Activated CD8-positive, alpha-beta T cell treated with anti-CD3 and anti-CD28 coated beads, Interleukin-2, amount 10 ng/mL, durations not matched to agents 7 days and 5 days (primary cell): ENCODE measurements around the gene TBKBP1. TPM values are rescaled to one million over a fixed set of nuclear protein-coding genes. Genes with fewer than 3 reads are reported as not detected.

Source experiments
- ATAC-seq: fragments of 150-1000 bp; cut with Tn5 transposase; one replicate; pipeline ENCODE4 v1.10.0; 2021; ENCODE audit warnings: moderate library complexity
- CTCF ChIA-PET: fragments of 350-600 bp; sonication (Branson Sonifier 250); formaldehyde crosslinking; loops from one replicate; lab custom pipeline; 2021; ENCODE audit warnings: antibody characterized with exemption; lab: Charles Lee
- POLR2A ChIA-PET: fragments of 350-600 bp; sonication (Branson Sonifier 250); formaldehyde crosslinking; loops from one replicate; lab custom pipeline; 2021; ENCODE audit warnings: antibody characterized with exemption; lab: Charles Lee
- DNase-seq: peaks from one replicate; pipeline ENCODE4 v3.0.0-alpha.2; 2020
- H3K27ac Mint-ChIP-seq: one replicate; pipeline ENCODE4 v1.8.0; 2021; ENCODE audit warnings: mild to moderate bottlenecking, mixed read lengths
- H3K27me3 Mint-ChIP-seq: one replicate; pipeline ENCODE4 v1.8.0; 2021; ENCODE audit warnings: low read depth, mixed read lengths
- H3K36me3 Mint-ChIP-seq: one replicate; pipeline ENCODE4 v1.8.0; 2021; ENCODE audit warnings: low read depth, mixed read lengths
- H3K4me1 Mint-ChIP-seq: one replicate; pipeline ENCODE4 v1.8.0; 2021; ENCODE audit warnings: low read depth, mixed read lengths
- H3K4me3 Mint-ChIP-seq: one replicate; pipeline ENCODE4 v1.8.0; 2021; ENCODE audit warnings: mild to moderate bottlenecking, mixed read lengths
- H3K9me3 Mint-ChIP-seq: one replicate; pipeline ENCODE4 v1.8.0; 2022; ENCODE audit warnings: mixed read lengths; ENCODE audit not compliant: insufficient read depth
- total RNA-seq, 2 experiments: library from RNA; stranded (reverse); gene quantifications; one replicate each; pipeline ENCODE4 v1.2.3, GENCODE V29; 2021

TBKBP1 gene
- total RNA-seq, 2 experiments from 2014 or later: 2.4 to 3.7 TPM

DNA sequence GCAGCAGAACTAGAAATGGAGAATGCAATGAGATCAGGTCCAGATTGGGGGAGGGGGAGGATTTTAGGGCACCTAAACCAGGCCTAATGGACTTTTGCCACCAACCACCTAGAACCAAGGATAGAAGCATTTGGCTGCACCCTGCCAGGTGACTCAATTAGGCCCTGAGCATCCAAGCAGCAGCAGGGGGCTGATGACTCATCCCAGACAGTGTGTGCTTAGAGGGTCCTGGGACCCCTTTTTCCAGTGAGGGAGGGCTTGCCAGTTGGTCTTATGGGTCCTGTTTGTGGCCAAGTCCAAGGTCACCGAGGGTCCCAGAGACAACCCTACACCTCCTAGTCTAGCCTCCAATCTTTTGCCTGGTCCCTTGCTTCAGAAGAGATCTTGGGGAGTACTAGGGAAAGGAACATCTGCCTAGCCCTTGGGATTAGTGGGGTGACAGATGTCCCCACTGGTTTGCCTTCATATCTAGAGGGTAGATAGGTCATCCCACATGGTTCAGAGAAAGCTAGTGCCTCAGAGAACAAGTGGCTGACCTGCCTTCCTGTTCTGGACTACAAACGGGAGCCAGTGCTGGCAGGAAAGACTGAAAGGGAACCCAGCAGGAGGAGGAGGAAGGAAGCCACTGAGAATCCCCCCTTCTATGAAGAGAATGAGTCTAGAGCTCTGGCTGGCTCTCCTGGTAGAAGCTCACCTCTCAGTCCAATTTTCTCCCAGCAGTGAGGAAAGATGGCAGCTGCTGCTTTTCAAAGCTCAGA is 1.6 kb upstream of the TBKBP1 start:
- CTCF ChIA-PET: interaction anchor here (0.7 to 2.6 kb wide), 11 partner anchors 8 to 98 kb away, joined by 3 to 12 read pairs (median 4); partner anchors contain the start of gene TBX21
- Mint-ChIP-seq H3K4me1 (peaks cover 27% of the 10 kb centered on the region), H3K27me3 (no peaks in the 10 kb centered on the region)

DNA sequence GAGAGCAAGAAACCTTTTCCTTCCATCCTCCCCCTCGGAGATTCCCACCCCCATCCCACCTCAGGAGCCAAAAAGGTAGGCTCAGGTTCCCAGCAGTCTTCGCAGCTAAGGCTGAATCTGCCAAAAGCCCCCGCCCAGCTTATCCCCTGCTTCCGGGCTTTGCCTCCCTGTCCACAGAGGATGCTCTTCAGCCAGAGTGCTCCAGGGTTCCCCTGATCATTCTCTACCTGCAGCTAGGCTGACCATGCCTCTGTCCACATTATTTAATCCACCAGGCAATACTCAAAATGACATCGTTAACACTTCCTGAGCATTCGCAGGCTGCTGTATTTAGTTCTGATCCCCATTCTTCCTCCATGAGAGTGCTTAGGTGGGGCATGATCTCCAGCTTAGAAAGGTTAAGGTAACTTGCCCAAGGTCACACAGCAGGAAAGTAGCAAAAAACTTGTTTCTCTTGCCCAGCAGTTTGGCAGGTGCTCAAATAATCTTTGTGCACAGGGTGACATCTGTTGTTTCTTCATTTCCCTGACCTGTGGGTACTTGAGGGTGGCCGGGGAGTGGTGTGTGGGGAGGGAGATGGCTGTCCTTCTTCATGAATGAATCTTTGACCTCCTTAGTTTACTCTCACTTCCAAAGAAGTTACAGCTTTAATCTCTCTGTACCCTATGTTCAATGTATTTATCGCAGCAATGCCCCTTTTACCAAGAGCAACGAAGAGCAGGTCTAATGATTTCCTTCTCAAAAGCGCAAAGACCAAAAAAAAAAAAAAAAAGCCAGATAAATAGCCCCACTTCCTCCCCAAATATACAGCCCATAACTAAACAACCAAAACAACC is 848 bp upstream of the TBKBP1 start:
- Mint-ChIP-seq H3K4me3 (peak overlapping the region; percentile 77), H3K27me3 (no peaks in the 10 kb centered on the region), H3K9me3 (no peaks in the 10 kb centered on the region), H3K27ac (peak overlapping the region; percentile 46), H3K36me3 (no peaks in the 10 kb centered on the region), H3K4me1 (peaks cover 27% of the 10 kb centered on the region)
- DNase-seq (no peak), ATAC-seq (no peak)
- ChIA-PET CTCF (interaction anchor here (0.7 to 2.6 kb wide), 12 partner anchors 8 to 97 kb away, joined by 3 to 12 read pairs (median 4); partner anchors contain the start of gene TBX21), POLR2A (interaction anchor here (0.7 to 1.6 kb wide), 6 partner anchors 8 to 125 kb away, joined by 3 to 6 read pairs (median 4); no protein-coding TSS in a partner anchor)

More for the DNA sequence above, 1.6 kb upstream of the TBKBP1 start:
- no peaks in the 10 kb centered on the region for H3K36me3 Mint-ChIP-seq
- DNase-seq (no peak), ATAC-seq (no peak)
- POLR2A ChIA-PET: interaction anchor here (0.7 to 1.6 kb wide), 6 partner anchors 9 to 126 kb away, joined by 3 to 6 read pairs (median 4); no protein-coding TSS in a partner anchor
- no peak overlapping the region for H3K27ac Mint-ChIP-seq
- H3K9me3 Mint-ChIP-seq: no peaks in the 10 kb centered on the region
- H3K4me3 Mint-ChIP-seq: no peak overlapping the region

DNA sequence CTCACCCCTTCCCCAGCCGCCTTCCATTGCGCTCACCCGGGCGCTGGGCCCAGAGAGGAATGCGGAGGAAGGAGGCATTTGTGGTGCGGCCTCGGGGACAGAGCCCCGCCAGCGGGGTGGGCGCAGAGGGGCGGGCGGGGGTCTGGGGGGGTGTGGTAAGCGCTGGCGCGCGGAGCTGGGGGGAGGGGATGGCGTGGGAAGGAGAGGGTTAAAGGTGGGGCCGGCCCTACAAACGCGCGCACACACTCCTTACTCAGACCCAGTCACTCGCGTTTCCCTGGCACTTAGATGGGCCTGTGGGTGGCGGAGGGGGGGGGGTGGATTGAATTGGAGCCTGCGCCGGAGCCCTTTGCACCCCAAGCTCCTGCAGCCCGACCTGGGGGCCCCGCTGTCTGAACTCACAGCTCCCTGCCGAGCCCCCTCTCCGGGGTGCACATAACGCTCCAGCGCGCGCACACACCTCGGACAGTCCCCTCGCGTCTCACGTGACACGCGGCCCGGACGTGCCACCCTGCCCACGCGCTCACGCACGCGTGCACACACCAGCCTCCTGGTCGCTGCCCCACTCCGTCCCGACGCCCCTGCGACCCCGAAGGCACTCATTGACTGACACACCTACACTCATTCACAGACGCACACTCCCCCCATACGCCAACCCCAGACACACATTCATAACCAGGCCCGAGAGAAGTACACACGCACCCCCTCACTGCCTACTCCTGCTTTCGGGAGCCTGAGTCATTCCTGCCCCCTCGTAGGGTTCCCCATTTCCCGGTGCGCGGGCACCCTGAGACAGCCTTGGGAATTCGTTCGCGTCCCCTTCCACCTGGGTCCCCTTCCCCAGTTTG is 844 bp downstream of the TBKBP1 start:
- ChIA-PET POLR2A (interaction anchor here (0.7 kb wide), 1 partner anchor 11 kb away, joined by 3 read pairs; no protein-coding TSS in a partner anchor), CTCF (no interaction called here)
- H3K4me1 Mint-ChIP-seq: peaks cover 37% of the 10 kb centered on the region
- H3K36me3 Mint-ChIP-seq: no peaks in the 10 kb centered on the region
- H3K9me3 Mint-ChIP-seq: no peaks in the 10 kb centered on the region
- peak overlapping the region; percentile 9 for H3K27ac Mint-ChIP-seq
- no peaks in the 10 kb centered on the region for H3K27me3 Mint-ChIP-seq
- ATAC-seq: peak; percentile 20
- H3K4me3 Mint-ChIP-seq: peak overlapping the region; percentile 45
- DNase-seq: peak; percentile 37

DNA sequence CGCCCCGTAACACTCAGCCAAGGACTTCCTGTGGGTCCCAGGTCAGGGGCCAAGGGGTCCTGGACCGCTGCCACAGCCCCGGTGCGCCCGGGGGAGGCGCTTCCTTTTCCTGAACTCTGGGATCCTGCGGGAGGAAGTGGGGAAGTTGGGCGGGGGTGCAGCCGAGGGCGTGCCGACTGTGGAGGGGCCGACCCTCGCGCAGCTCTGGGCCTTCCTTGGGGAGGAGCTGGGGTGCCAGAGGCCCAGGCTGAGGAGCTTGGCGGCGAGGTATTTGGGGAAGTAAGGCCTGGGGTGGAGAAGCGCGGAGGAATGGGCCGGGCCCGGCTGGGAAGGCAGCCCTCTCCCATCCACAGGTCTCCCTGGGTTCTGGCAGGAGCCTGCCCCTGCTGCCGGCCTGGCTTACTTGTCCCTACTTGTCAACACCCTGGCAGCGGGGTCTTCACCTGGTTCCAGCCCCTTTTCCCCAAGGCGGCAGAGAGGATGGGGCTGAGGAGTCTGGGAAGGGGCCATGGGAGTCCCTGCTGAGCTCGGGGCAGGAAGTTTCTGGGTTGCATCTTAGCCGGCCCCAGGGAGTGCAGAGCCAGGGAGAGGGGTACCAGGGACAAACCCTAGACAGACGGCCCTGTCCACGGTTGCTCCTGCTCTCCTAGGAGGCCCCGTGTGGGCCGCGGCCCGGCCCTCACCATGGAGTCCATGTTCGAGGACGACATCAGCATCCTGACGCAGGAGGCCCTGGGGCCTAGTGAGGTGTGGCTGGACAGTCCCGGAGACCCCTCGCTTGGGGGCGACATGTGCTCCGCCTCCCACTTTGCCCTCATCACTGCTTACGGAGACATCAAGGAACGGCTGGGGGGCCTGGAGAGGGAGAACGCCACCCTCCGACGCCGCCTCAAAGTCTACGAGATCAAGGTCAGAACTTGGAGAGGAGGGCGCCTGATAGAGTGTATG is 1.7 kb downstream of the TBKBP1 start:
- Mint-ChIP-seq H3K27ac (no peak overlapping the region), H3K4me3 (peak overlapping the region; percentile 45), H3K4me1 (peaks cover 40% of the 10 kb centered on the region), H3K36me3 (no peaks in the 10 kb centered on the region), H3K9me3 (no peaks in the 10 kb centered on the region), H3K27me3 (no peaks in the 10 kb centered on the region)
- no peak for DNase-seq
- ChIA-PET POLR2A (no interaction called here), CTCF (interaction anchor here (1.0 kb wide), 1 partner anchor 95 kb away, joined by 3 read pairs; no protein-coding TSS in a partner anchor)
- no peak for ATAC-seq

DNA sequence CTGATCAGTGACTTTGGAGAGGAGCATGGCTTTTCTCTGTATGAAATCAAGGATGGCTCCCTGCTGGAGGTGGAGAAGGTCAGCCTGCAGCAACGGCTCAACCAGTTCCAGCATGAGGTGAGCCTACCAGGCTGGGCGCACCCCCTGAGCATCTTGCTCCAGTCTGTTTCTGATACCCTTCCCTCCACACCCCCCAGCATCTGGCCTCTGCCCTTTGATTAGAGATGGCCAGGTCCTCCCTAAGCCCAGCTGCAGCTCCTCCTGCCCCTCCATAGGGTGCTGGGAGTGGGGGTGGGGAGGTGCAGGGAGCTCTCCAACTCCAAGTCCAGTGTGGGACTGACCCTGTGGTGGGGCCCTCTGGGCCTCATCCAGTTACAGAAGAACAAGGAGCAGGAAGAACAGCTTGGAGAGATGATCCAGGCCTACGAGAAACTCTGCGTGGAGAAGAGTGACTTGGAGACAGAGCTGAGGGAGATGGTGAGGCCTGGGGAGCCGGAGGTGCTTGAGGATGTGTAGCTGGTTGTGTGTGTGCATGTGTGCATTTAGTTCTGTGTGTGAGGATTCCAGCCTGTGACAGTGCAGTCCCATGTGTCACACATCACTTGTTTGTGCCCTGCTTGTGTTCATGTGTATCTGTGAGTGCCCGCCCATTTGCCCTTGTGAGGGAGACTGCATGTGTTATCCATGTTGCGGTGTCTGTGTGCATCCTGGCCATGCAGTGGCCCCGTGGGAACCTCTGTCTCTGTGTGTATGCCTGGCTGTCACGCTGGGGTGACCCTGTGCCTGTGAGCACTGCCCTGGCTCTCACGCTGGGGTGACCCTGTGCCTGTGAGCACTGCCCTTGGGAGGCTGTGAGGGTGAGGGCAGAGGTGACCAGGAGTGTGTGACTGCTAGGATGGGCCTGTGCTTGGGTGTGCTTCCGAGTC is 3.0 kb downstream of the TBKBP1 start:
- Mint-ChIP-seq H3K27ac (peak overlapping the region; percentile 10), H3K4me3 (no peak overlapping the region), H3K9me3 (no peaks in the 10 kb centered on the region), H3K36me3 (no peaks in the 10 kb centered on the region), H3K27me3 (no peaks in the 10 kb centered on the region), H3K4me1 (peaks cover 50% of the 10 kb centered on the region)
- ATAC-seq (no peak), DNase-seq (no peak)
- CTCF ChIA-PET: interaction anchor here (0.6 to 12.8 kb wide), 15 partner anchors 9 to 1155 kb away, joined by 3 to 474 read pairs (median 6); partner anchors contain the start of gene TBX21
- POLR2A ChIA-PET: interaction anchor here (0.9 to 1.2 kb wide), 2 partner anchors 36 kb away, joined by 4 to 6 read pairs; partner anchors contain the start of gene TBX21

DNA sequence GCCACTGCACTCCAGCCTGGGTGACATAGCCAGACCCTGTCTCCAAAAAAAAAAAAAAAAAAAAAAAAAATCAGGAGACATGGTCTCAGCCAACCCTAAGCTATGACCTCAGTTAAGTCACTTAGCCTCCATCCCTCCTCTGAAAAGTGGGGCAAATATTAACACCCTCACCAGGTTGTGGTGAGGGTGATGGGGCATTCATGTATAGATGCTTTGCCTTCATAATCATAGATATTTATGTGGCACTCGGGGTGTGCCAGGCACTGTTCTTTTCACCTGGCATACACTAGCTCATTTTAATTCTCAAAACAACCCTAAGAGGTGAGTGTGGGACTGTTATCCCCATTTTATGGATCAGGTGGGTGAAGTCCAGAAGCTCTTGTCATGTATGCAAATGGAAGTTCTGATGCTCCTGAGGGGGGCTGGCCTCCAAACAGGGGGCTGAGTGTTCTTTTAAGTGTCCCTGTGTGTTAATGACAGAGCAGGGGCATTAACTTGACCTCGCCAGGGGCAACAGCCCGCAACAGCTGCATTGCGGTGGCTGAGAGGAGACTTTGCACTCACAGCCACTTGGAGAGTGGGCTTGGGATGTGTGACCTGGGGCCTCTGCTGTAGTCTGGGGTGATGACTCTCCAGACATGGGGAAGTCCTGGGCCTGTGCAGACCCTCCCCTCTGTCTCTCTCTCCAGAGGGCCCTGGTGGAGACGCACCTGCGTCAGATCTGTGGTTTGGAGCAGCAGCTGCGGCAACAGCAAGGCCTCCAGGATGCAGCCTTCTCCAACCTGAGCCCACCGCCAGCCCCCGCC is 4.1 kb downstream of the TBKBP1 start:
- no peak overlapping the region for H3K4me3 Mint-ChIP-seq
- no peaks in the 10 kb centered on the region for H3K27me3 Mint-ChIP-seq
- POLR2A ChIA-PET: interaction anchor here (1.1 to 1.2 kb wide), 2 partner anchors 35 to 49 kb away, joined by 3 to 6 read pairs; partner anchors contain the start of gene TBX21
- DNase-seq (no peak), ATAC-seq (no peak)
- H3K4me1 Mint-ChIP-seq: peaks cover 51% of the 10 kb centered on the region
- H3K27ac Mint-ChIP-seq: no peak overlapping the region
- CTCF ChIA-PET: interaction anchor here (0.7 to 12.8 kb wide), 18 partner anchors 9 to 272 kb away, joined by 3 to 474 read pairs (median 6); partner anchors contain the start of gene TBX21
- no peaks in the 10 kb centered on the region for H3K9me3 Mint-ChIP-seq
- no peaks in the 10 kb centered on the region for H3K36me3 Mint-ChIP-seq

DNA sequence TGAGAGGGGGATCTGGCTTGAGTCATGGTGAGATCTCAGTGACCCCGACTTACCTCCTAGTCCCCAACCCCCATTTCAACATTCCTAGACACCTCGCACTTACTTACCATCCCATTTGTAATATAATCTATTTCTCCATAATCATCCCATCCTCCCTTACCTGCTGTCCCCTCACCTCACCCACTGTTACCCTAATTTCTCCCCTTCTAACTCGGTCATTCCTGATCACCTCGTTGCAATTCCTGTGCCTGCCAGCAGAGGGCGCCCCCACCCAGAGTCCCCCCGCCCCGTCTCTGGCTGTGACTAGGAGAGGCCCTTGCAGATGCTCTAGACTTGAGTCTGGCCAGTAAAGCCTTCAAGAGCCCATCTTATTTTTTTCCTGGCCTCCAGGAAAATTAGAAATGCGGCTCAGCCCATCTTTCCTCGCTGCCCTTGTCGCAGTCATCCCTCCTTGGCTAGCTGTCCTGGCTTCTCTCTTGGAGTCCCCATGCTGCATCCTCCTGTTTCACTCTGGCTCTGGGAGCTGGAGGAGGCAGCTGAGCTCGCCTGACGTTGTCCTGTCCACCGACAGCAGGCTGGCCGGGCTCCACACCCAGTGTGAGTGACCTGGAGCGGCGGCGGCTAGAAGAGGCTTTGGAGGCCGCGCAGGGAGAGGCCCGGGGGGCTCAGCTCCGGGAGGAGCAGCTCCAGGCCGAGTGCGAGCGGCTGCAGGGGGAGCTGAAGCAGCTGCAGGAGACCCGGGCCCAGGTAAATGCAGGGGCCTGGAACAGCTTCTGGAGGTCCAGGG is 5.0 kb downstream of the TBKBP1 start:
- DNase-seq: peak; percentile 87
- ATAC-seq: peak; percentile 30
- no peaks in the 10 kb centered on the region for H3K9me3 Mint-ChIP-seq
- H3K27me3 Mint-ChIP-seq: no peaks in the 10 kb centered on the region
- no peaks in the 10 kb centered on the region for H3K36me3 Mint-ChIP-seq
- ChIA-PET POLR2A (interaction anchor here (0.6 to 4.4 kb wide), 4 partner anchors 31 to 50 kb away, joined by 3 to 34 read pairs (median 4); partner anchors contain the start of gene TBX21), CTCF (interaction anchor here (0.7 to 12.8 kb wide), 25 partner anchors 9 to 312 kb away, joined by 3 to 474 read pairs (median 7); partner anchors contain the start of genes KPNB1 and TBX21)
- H3K4me3 Mint-ChIP-seq: no peak overlapping the region
- H3K4me1 Mint-ChIP-seq: peaks cover 54% of the 10 kb centered on the region
- peak overlapping the region; percentile 65 for H3K27ac Mint-ChIP-seq

DNA sequence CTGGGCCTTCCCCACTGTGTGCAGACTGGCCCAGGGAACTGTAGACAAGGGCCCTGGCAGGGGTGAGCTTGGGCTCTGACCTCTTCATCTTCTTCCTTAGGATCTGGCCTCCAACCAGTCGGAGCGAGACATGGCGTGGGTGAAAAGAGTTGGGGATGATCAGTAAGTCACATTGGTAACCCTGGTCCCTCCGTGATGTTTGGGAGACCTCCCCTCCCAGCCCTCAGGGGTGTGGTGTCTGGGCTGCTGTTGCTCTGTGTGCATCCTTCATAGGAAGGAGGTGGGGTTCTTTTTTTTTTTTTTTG is 5.5 kb downstream of the TBKBP1 start:
- no peaks in the 10 kb centered on the region for H3K9me3 Mint-ChIP-seq
- no peak for DNase-seq
- H3K4me3 Mint-ChIP-seq: no peak overlapping the region
- peaks cover 60% of the 10 kb centered on the region for H3K4me1 Mint-ChIP-seq
- ChIA-PET POLR2A (interaction anchor here (1.2 to 4.4 kb wide), 2 partner anchors 32 to 35 kb away, joined by 5 to 34 read pairs; partner anchors contain the start of gene TBX21), CTCF (interaction anchor here (0.7 to 12.8 kb wide), 22 partner anchors 8 to 312 kb away, joined by 3 to 474 read pairs (median 7); partner anchors contain the start of genes KPNB1 and TBX21)
- ATAC-seq: no peak
- H3K36me3 Mint-ChIP-seq: no peaks in the 10 kb centered on the region
- H3K27ac Mint-ChIP-seq: peak overlapping the region; percentile 65
- no peaks in the 10 kb centered on the region for H3K27me3 Mint-ChIP-seq
